GM12878 (cell line): ENCODE data around the gene DNAJB14. TPM values are rescaled to one million over a fixed set of nuclear protein-coding genes. Genes with fewer than 3 reads are reported as not detected.
A peak's percentile ranks its signal among the peaks of the same experiment; 100 is the strongest.

Source experiments
- TCF7 ChIP-seq: IDR thresholded peaks from 2 replicates; pipeline ENCODE4 v1.6.1; 2014; ENCODE audit warnings: antibody characterized with exemption, borderline replicate concordance
- ZBTB11 ChIP-seq: fragments of 450-650 bp; formaldehyde crosslinking; IDR thresholded peaks from 2 replicates; pipeline ENCODE4 v1.5.0; 2022; ENCODE audit warnings: mild to moderate bottlenecking, missing genetic modification characterization
- ZNF592 ChIP-seq: fragments of 450-650 bp; IDR thresholded peaks from 2 replicates; pipeline ENCODE4 v1.6.1; 2017; ENCODE audit warnings: mild to moderate bottlenecking, moderate library complexity
- polyA plus RNA-seq, 11 experiments: library from polyadenylated mRNA; depleted of rRNA in 4 of 11; unstranded in 6 of 11; stranded (reverse) in 5 of 11; fragments of >200 nt; fragmentation: Nextera tagmentation in 4 of 11; fragmentation: Illumina TruSeq in 1 of 11; extraction: Ambion mirVana in 4 of 11; extraction: Trizol in 1 of 11; gene quantifications; 1 replicate in 1 of 11; 2 replicates in 10 of 11; pipeline versions ENCODE4 v1.2.1 to v1.2.3, GENCODE V29; 2011 to 2016; ENCODE audit warnings: inconsistent platforms in 2 of 11, missing spikeins in 2 of 11, low read depth in 1 of 11
- total RNA-seq, 4 experiments: library from RNA; depleted of rRNA in 3 of 4; stranded (reverse); fragments of >200 nt in 3 of 4; fragmentation: Illumina TruSeq in 1 of 4; extraction: Trizol in 1 of 4; gene quantifications; 2 replicates each; pipeline versions ENCODE4 v1.2.1 to v1.2.3, GENCODE V29; 2013 to 2021

Gene DNAJB14
- total and polyA plus RNA-seq, 10 of the 15 experiments (the other 5 are each of a cell fraction or from before 2014, with no cell fraction given): 9.5 to 49.2 (median 27.8) TPM

GRCh38 chr4:99885063-99885664 lies 61.3 kb downstream of the DNAJB14 start (continued):
- 0 out of 2 replicates have a peak, but pooled peaks have one; percentile 65 for TF ChIP-seq ZNF592
- no peak for TF ChIP-seq ZBTB11
- TF ChIP-seq TCF7: no peak
